ENCODE data around the gene TMEM200A. TPM values are rescaled to one million over a fixed set of nuclear protein-coding genes. Genes with fewer than 3 reads are reported as not detected.

The TMEM200A gene
- total RNA-seq, 2 experiments from 2014 or later = 1.3 to 1.4 TPM

Other genes starting within 250 kb of the TMEM200A start
- 10 to 100 TPM; 51.0 to 52.6 TPM for gene SAMD3, start 143.1 kb upstream of the TMEM200A start, total RNA-seq